ENCODE measurements around the gene PRAMEF18.
"Not testable (repeated sequence)": the region's sequence is repeated elsewhere in the genome, so short reads cannot be mapped to it uniquely, and the experiment has no call there.

The PRAMEF18 gene

GRCh38 chr1:13225675-13226204 is at the start of gene PRAMEF18:
Gene PRAMEF18, minus strand, starts transcription at chr1:13226154. Its CDS starts 48 bp downstream, at chr1:13226106.
- not testable (repeated sequence) for DNase-seq

- not testable (repeated sequence) for DNase-seq
Measured at GRCh38 chr1:13265124-13265523, 39.2 kb upstream of the PRAMEF18 start.

- not testable (repeated sequence) for DNase-seq
Measured at GRCh38 chr1:13253898-13254297, 27.9 kb upstream of the PRAMEF18 start, which contains the start of gene PRAMEF5. Gene PRAMEF5, plus strand, starts transcription at chr1:13254198. Its CDS starts 5,071 bp downstream, at chr1:13259269.

GRCh38 chr1:13247122-13247521 is 21.2 kb upstream of the PRAMEF18 start:
- DNase-seq = not testable (repeated sequence)

GRCh38 chr1:13246554-13246871 is 20.6 kb upstream of the PRAMEF18 start:
- DNase-seq = not testable (repeated sequence)

GRCh38 chr1:13245841-13246553 is 20.0 kb upstream of the PRAMEF18 start:
- DNase-seq = not testable (repeated sequence)

- not testable (repeated sequence) for DNase-seq
Measured at GRCh38 chr1:13243536-13244263, 17.7 kb upstream of the PRAMEF18 start.

GRCh38 chr1:13239633-13240032 is 13.7 kb upstream of the PRAMEF18 start:
- DNase-seq = not testable (repeated sequence)

- DNase-seq = not testable (repeated sequence)
Measured at GRCh38 chr1:13237572-13237971, 11.6 kb upstream of the PRAMEF18 start.

GRCh38 chr1:13234057-13234456 is 8.1 kb upstream of the PRAMEF18 start:
- not testable (repeated sequence) for DNase-seq

GRCh38 chr1:13232056-13232455 is 6.1 kb upstream of the PRAMEF18 start:
- not testable (repeated sequence) for DNase-seq

- not testable (repeated sequence) for DNase-seq
Measured at GRCh38 chr1:13231061-13231750, 5.3 kb upstream of the PRAMEF18 start.

GRCh38 chr1:13230601-13231000 is 4.6 kb upstream of the PRAMEF18 start:
- DNase-seq = not testable (repeated sequence)

GRCh38 chr1:13230096-13230495 is 4.1 kb upstream of the PRAMEF18 start:
- DNase-seq = not testable (repeated sequence)

GRCh38 chr1:13228343-13228781 is 2.4 kb upstream of the PRAMEF18 start:
- peak; percentile 50 for DNase-seq

GRCh38 chr1:13227271-13228055 is 1.5 kb upstream of the PRAMEF18 start:
- not testable (repeated sequence) for DNase-seq

- no peak for DNase-seq
Measured at GRCh38 chr1:13224480-13225060, 1.4 kb downstream of the PRAMEF18 start.

- DNase-seq = not testable (repeated sequence)
Measured at GRCh38 chr1:13222788-13223187, 3.2 kb downstream of the PRAMEF18 start.

- DNase-seq = not testable (repeated sequence)
Measured at GRCh38 chr1:13219203-13219602, 6.8 kb downstream of the PRAMEF18 start.

GRCh38 chr1:13216619-13217018 is 9.3 kb downstream of the PRAMEF18 start:
- DNase-seq = not testable (repeated sequence)

GRCh38 chr1:13208712-13209111 is 17.2 kb downstream of the PRAMEF18 start:
- DNase-seq = not testable (repeated sequence)

- DNase-seq = not testable (repeated sequence)
Measured at GRCh38 chr1:13201309-13201708, 24.6 kb downstream of the PRAMEF18 start, which contains the start of gene PRAMEF13. Gene PRAMEF13, minus strand, starts transcription at chr1:13201409. Its CDS starts 1,820 bp downstream, at chr1:13199589.

Measured in stimulated activated CD4-positive, alpha-beta T cell treated with anti-CD3 and anti-CD28 coated beads, Interleukin-4, amount 100 ng/mL, for 24 hours (primary cell).